Colonic mucosa (tissue), 4 donors: Measurements from ENCODE around the gene TGFBR3L. TPM values are rescaled to one million over a fixed set of nuclear protein-coding genes. Genes with fewer than 3 reads are reported as not detected.

Experiments used
- DNase-seq: peaks from one replicate; pipeline ENCODE4 v3.0.0-alpha.2; 2020
- H3K27ac ChIP-seq: fragments of 200-600 bp; one replicate; pipeline ENCODE4 v1.8.0; 2021
- H3K27me3 ChIP-seq: fragments of 200-600 bp; one replicate; pipeline ENCODE4 v1.8.0; 2021
- H3K36me3 ChIP-seq: fragments of 200-600 bp; one replicate; pipeline ENCODE4 v1.8.0; 2021
- H3K4me1 ChIP-seq: fragments of 200-600 bp; one replicate; pipeline ENCODE4 v1.8.0; 2021; ENCODE audit warnings: mild to moderate bottlenecking
- H3K4me3 ChIP-seq: fragments of 200-600 bp; one replicate; pipeline ENCODE4 v1.8.0; 2021
- H3K9ac ChIP-seq, 2 donors: one replicate each; pipeline ENCODE4 v1.7.0; 2013; ENCODE audit warnings: control low read depth in 2 of 2, low read depth in 2 of 2, low read length in 2 of 2
- H3K9me3 ChIP-seq: fragments of 200-600 bp; one replicate; pipeline ENCODE4 v1.8.0; 2021
- CTCF ChIP-seq: fragments of 200-600 bp; IDR thresholded peaks from one replicate; pipeline ENCODE4 v1.8.0; 2022; ENCODE audit warnings: antibody characterized with exemption, mild to moderate bottlenecking
- intact Hi-C: fragments of 100-400 bp; cut with DNase I; formaldehyde crosslinking; loops from one replicate; pipeline ENCODE4 v1.14.1; 2022
- total RNA-seq, 2 donors: library from RNA; stranded (reverse); fragmentation: NEBNext Ultra II Directional in 1 of 2; extraction: Animal tissue kit (Norgen Biotek cat#: 25700) in 1 of 2; gene quantifications; one replicate each; pipeline ENCODE4 v1.2.1, GENCODE V29; 2021
- donor health status: healthy.
- donor health status: DM: no; HTN: no; CAD: no.
- donor health status: DM: no; HTN: no; CAD: no.

The TGFBR3L gene
- total RNA-seq, 2 donors from 2014 or later: not detected

DNA sequence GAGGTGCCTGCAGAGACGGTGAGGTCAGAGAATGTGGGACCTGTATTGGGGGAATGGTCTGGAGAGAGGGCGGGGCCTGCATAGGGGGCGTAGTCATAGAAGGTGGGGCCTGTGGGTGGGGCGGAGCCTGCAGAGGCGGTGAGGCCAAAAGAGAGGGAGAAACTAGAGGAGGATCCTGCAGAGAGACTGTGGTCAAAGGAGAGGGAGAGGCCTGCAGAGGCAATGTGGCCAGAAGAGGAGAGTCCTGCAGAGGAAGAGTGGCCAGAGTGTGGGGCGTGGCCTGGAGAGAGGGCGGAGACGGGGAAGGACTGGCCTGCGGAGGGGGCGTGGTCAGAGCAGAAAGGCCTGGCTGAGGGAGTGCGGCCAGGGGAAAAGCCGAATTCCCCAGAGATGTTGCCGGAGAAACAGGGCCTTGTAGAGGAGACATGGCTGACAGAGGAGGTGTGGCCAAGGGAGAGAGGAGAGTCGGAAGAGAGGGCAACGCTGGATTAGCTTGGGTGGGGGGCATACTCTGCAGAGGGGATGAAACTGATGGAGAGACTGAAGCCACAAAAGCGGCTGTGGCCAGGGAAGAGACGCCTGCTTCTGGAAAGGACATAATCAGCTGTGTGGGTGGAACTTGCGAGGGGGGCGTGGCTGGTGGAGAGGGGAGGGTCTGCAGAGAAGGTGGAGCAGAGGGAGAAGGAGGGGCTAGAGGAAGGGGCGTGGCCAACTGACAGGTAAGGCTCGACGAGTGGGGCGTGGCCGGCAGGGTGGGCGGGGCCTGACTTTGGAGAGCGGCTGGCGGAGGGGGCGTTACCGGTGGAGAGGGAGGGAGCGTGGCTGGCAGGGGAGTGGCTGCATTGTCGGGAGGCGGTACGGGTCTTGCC lies 43.0 kb upstream of the TGFBR3L start:
- Histone ChIP-seq H3K4me3 (no peak overlapping the region), H3K36me3 (no peaks in the 10 kb centered on the region), H3K27ac (peak overlapping the region; percentile 63), H3K4me1 (peaks cover 4% of the 10 kb centered on the region), H3K9me3 (no peaks in the 10 kb centered on the region), H3K27me3 (peaks cover 28% of the 10 kb centered on the region), H3K9ac (peak overlapping the region in 1 of 2 donors; percentile 4)
- peak; percentile 98 for DNase-seq
- TF ChIP-seq CTCF: no peak
- intact Hi-C loops: no loop called here

DNA sequence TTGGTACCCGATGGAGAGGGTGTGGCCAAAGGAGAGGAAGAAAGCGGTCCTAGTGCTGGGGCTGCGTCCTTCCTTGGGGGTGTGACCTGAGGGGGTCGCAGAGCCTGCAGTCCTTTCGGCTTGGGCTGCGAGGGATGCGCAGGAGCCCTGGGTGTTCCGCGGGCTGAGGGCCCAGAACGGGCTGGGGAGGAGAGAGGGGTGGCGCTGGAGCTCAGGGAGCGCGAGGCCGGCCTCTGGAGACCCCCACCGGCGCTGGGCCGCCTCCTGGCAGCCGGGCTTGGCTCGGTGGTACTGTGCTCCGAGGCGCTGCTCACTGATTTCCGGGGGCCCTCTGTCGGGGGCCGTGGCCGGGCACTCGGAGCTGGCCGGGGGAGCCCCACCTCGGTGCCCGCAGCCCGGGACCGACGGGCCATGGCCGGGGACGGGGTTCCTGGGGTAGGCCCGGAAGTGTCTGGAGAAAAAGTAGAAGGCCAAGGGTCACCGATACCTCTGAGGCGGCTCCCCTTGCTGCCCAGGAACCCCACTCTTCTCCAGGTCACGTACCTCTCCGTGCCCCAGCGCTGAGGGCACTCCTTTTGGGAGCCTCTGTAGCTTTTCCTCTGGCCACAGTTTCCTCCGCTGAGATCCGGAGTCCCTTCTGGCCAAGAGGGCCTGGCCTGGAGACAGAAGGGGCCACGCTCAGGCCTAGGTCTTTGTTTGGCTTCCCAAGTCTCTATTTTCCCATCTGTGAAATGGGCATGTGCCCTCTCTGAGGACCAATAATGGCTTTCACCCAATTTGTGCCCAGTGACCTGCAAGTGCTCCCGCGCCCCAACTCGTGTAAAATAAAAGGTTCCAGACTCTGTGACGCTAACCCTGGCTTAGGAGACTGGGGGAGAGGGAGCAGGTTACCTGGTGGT lies 42.1 kb upstream of the TGFBR3L start:
- Histone ChIP-seq H3K36me3 (no peaks in the 10 kb centered on the region), H3K9ac (no peak overlapping the region), H3K9me3 (no peaks in the 10 kb centered on the region), H3K27ac (no peak overlapping the region), H3K4me3 (no peak overlapping the region), H3K4me1 (peaks cover 4% of the 10 kb centered on the region), H3K27me3 (peaks cover 28% of the 10 kb centered on the region)
- DNase-seq: no peak
- intact Hi-C loops: no loop called here
- no peak for TF ChIP-seq CTCF

DNA sequence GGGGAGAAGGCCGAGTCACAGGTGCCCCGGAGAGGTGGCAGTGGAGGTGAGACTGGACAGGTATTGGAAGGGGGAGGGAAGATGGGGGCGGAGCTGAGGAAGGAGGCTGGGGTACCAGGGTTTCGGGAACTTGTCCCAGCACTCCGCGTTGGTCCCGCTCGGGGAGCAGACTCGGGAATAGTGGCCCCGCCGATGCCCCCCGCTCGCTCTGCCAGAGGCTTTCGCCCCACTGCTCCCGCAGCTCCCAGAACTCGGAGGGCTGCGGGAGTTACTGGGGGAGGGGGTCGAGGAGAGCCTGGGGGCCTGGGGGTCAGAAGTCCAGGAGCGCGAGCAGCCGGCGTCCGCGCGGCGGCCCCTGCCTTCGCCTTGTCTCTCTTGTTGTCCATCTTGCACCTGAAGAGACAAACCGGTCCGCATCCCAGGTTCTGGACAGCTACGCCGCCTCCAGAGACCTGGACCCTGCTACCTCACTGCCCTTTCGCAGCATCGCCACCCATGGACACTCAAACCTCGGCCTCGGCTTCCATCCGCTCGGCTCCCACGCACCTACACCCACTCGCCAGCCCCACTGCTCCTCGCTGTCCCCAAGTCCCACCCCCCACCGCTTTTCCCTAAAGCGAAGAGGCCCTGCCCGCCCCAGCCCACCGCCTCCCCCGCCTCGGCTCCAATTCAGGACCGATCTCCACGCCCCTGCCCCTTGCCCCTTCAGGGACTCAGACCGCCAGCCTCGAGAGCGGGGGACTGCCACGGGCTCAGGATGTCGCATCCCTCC lies 41.1 kb upstream of the TGFBR3L start:
- peaks cover under 1% of the 10 kb centered on the region for H3K4me1 ChIP-seq
- TF ChIP-seq CTCF: no peak
- H3K27ac ChIP-seq: no peak overlapping the region
- no peak for DNase-seq
- H3K9ac ChIP-seq: no peak overlapping the region
- intact Hi-C loops: no loop called here
- H3K4me3 ChIP-seq: no peak overlapping the region
- H3K36me3 ChIP-seq: no peaks in the 10 kb centered on the region
- H3K9me3 ChIP-seq: no peaks in the 10 kb centered on the region
- H3K27me3 ChIP-seq: peaks cover 28% of the 10 kb centered on the region

DNA sequence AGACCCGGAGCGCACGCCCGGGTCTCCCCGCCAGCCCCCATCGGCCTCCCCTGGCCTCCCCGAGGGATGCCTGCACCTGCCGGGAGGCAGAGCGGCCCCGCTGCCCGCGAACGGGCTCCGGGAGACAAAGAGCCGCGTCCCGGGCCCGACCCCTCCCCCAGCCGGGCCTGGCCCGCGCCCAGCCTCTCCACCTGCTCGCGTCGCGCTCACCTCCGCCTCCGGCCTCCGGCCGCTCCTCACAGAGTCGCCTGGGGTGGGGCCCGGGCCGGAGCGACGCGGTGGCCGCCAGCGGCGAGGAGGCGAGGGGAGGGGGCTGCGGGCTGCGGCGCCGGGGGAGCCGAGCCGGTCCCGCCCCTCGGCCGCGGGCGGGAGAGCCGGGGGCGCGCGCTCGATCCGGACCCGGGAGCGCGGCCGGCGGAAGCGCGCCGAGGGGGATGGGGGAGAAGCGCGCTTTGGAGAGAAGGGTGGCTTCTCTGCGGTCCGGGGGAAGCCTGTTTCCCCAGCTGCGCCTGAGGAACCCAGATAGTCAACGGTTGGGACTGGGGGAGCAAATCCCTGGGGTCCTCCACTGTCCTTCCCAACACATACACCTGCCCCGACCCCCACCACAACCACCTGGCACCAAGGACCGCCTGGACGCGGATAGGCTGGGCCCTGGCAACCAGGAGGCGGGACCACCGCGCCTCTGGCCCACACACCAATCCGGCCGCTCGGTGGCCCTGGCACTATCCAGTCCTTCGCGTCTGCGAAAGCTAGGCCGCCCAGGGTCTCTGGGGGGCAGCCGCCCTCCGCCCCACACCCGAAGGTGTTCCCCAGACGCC lies 40.3 kb upstream of the TGFBR3L start, which contains the start of gene PRR36:
TSS of gene PRR36 (minus strand) at position 315 of the 821 bp plus-strand sequence. CDS start 701 bp downstream, outside the sequence.
- no peak for TF ChIP-seq CTCF
- DNase-seq: no peak
- Histone ChIP-seq H3K4me3 (no peak within 1 kb of the TSS), H3K4me1 (no peaks in the 10 kb centered on the region), H3K9ac (no peak within 1 kb of the TSS), H3K36me3 (no peaks in the 10 kb centered on the region), H3K9me3 (no peaks in the 10 kb centered on the region), H3K27me3 (peaks cover 28% of the 10 kb centered on the region), H3K27ac (no peak within 1 kb of the TSS)
- intact Hi-C loops: no loop called here
